RPMI8226 (cell line): ENCODE data around the gene ACADS.

Source experiments
- DNase-seq: peaks from one replicate; pipeline ENCODE4 v3.0.0-alpha.2; 2015

ACADS gene, protein sequence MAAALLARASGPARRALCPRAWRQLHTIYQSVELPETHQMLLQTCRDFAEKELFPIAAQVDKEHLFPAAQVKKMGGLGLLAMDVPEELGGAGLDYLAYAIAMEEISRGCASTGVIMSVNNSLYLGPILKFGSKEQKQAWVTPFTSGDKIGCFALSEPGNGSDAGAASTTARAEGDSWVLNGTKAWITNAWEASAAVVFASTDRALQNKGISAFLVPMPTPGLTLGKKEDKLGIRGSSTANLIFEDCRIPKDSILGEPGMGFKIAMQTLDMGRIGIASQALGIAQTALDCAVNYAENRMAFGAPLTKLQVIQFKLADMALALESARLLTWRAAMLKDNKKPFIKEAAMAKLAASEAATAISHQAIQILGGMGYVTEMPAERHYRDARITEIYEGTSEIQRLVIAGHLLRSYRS

DNA sequence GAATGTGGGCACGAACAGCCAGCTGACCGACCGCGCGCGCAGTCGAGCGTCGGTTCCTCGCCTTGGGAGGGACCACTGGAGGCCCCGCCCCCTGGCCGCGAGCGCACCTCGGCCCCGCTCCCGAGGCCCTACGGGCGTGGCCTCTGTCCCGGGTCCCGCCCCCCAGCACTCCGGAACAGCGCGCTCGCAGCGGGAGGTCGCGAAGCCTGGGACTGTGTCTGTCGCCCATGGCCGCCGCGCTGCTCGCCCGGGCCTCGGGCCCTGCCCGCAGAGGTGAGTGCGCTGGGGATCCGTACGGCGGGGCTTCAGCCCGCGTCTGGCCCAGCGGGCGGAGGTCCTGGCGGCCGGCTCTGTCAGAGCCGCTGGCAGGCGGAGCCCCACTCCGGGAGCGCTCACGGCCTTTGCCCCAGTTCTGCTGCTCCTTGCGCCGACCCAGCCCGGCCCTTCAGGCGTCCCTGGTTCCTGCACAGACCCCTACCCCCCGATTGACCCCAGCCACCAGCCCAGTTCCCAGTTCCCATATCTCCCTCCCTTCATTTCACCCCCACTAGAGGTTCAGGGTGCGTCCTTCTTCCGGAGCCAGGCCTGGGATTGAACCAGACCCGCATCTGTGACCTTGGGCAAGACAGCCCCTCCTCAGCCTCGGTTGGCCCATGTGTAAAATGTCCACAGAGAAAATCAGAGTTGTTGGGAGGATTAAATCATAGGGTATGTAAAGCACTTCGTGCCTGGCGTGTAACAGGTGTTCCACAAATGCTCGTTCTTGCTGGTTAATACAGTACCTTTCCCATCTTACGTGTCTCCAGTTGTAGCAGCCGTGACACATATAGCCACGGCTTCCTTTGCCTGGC, at the start of gene ACADS:
ACADS (plus strand) TSS at position 168 of the 851 bp plus-strand sequence; CDS start at position 228, 60 bp downstream.
- peak; percentile 71 for DNase-seq

DNA sequence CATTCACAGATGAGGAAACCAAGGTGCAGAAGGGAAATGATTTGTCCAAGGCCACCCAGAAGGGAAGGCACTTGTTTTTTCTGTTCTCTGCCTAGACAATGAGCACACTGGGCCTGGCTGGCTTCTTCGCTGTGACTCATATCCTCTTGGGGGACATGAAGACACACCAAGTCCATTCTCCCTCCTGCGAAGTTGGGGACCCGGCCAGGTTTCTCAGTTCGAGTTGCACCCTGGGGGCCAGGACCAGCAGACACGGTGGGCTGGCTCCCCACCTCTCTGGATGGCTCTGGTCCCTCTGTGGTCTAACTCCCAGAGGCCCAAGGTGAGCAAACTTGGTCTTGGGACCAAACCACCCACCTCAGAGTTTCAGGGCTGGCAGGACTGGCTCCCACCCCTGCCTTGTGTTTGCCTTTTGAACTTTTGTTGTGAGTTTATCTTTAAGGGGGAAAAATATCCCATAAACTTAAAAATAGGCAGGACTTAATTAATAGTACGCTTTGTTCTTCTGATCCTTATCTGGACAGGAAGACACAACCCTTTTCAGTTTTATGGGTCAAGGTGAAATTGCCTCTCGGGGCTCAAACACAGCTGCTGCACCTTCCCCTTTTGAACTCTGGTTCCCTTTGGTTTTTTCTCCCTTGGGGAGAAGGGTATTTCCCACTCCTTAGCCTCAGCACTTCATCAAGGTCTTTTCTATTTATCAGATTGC, 47.7 kb upstream of the ACADS start:
- no peak for DNase-seq

DNA sequence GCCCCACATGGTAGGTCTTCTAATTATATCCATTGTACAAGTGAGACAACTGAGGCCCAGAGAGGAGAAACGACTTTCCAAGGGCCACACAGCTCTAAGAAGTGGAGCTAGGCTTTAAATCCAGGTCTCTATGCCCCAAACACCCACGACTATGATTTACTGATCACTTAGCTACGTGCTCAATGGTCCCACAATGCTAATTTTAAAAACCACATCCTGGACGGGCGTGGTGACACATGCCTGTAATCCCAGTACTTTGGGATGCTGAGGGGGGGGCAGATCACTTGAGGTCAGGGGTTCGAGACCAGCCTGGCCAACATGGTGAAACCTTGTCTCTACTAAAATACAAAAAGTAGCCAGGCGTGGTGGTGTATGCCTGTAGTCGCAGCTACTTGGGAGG, 47.1 kb upstream of the ACADS start:
- no peak for DNase-seq

DNA sequence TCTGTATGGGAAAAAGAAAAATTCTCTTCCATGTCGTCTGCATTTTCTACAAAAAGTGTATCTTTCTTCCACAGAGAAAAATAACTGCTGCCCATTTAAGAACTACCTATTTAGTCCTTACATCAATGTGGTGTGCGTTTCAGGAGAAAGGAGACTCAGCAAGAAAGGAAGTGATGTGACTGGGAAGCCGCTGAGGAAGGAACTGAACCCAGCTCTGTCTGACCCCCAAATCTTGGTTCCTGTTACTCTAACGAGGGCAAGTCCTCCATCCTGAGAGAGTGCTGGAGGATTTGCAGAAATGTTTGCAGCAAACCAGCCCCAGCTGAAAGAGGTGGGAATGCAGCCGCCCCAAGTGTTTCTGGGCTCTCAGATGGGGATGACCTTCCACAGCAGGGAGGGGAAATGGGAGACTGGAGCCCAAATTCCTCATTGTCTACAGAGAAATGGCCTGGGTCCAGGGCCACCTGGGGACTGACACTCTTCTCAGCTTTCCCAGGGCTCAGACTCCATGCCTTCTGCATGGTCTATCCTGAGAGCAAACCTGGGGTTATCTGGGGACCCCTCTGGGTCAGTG, 45.4 kb upstream of the ACADS start:
- DNase-seq, result no peak

DNA sequence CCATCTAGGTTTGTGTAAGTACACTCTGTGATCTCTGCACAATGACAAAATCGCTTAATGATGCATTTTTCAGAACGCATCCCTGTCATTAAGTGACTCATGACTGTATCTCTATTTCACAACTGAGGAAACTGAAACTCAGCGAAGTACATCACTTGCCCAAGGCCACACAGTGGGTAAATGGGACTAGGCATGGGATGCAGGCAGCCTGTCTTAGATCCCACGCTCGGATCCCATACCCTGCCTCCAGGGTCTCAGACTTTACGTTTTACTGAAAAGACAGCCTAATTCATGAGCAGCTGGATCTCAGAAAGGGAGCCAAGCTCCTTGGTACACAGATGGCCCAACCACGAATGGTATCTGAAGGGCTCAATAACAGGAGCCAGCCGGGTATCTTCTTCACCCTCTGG, 41.1 kb upstream of the ACADS start:
- DNase-seq, result peak; percentile 62

DNA sequence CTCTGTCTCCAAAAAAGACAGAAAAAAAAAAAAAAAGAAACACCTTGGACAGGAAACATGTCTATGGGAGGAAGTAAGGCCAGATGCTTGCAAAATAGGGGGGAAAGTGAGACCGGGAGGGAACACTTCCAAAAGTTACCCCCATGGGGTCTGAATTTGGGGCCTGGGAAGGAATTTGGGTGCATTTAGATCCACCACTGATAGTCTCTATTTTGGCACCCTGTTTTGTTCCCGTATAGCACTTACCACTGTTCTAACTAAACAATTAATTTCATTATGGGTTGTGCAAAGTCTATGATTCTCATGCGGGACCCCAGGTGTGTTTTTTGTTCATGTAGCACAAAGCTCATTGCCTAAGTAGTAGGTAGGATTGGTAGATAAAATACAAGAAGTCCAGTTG, 40.1 kb upstream of the ACADS start:
- DNase-seq, result no peak

DNA sequence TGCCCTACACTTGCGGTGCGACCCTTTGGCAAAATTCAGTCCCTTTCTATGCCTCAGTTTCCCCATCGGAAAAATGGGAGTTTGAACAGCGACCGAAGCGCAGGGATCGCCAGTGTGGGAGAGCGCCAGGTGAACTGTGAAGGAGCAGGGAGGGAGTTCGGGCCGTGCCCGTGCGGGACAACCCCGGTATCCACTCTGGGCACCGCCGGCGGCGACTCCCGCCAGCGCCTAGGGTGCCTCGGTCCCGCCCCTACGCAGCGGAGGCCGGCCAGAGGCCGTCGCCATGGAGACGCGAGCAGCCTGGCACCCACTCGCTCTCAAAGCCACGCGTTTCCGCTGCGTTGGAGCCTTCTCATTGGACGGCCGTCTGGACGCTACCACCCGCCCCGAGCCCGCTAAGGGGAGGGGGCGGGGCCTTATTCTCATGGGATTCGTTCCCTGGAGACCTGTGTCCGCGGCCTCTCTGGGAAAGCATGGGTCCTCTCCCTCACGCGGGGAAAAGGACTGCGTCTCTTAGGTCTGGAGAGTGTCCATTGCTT, 39.4 kb upstream of the ACADS start:
- peak; percentile 100 for DNase-seq

DNA sequence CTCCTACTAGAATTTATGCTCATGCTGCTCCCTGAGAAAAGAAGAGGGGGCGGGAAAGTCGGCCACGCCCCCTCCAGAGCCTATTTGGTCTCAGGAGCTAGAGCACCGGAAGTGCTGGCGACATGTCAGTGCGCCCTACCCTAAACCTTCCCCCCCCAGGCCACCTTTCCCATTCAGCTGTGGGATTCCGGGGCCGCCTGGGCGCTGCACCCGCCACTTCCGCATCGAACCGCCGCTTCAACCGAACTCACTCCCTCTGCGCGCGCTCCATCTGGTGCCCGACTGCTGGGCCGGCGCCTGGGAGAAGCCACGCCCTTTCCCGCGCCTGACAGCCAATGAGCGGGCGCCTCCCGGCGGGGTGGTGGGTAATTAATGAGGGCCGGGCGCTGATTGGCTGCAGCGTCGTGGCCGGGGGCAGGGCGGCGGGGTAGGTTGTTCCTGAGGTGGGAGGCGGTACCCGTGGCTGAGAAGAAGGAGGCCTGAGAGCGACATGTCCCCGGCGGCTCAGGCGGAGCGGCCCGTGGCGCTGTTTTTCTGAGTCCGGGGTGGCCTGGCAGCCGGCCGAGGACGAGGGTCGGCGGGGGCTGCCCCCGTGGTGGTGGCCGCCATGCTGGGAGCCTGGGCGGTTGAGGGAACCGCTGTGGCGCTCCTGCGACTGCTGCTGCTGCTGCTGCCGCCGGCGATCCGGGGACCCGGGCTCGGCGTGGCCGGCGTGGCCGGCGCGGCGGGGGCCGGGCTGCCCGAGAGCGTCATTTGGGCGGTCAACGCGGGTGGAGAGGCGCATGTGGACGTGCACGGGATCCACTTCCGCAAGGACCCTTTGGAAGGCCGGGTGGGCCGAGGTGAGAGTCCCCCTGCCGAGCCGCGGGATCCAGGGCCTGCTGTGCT, 38.7 kb upstream of the ACADS start, which contains the start of gene MLEC:
MLEC (plus strand) TSS at position 460 of the 888 bp plus-strand sequence; CDS start at position 608, 148 bp downstream.
- DNase-seq, result peak; percentile 99

DNA sequence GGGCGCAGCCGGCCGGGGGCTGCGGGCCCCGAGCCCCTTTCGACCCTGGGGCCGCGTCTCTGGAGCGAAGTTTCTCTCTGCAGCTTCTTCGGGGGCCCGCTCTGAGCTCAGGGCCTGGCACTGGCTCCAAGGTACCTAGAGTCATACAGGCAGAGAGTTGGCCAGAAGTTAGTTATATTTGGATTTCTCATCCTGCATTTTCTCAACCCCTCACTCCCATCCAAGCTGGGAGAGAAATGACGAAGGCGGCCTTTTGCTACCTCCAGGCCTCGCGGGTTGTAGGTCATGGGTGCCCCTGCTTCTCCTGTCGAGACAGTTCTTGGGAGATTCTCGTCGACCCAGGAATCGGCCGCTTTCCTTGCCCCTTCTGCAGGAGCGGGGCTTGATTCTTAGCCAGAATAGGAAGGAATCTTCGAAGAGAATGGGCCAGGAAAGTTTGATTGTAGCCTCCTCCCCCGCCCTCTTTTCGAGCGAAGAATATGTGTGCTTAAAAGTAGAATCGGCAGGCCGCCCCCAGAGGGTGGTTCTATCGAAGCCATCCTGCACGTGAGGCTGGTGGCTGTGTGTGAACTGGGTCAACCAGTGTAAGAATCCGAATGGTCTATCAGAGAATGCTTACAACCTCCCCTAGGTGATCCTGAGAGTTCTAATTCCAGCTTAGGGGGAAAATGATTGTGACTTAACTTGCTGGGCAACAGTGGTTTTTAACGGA, 37.9 kb upstream of the ACADS start:
- peak; percentile 51 for DNase-seq

DNA sequence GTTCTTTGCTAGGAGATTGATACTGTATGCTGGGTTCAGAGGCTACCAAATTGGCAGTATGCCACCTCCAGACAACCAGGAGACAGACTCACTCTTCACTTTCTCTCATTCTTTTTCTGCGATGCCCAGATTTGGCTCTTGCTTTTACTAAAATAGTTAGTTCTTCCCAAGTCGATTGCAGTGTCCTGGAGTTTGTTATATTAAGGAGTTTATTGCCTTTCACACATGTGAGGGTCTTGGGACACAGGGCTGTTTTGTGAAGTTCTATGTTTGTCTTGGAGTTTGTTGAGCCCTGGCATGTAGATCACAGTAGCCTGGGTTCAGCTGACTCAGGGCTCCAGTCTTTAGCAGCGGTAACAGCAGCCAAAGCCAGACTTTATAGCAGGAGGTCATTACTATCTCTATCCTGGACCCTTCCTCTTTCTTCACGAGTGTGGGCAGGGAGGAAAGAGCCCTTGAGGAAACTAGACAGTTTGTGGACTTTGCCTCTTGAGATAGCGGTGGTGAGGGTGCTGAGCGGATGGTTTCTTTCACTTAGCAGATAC, 37.0 kb upstream of the ACADS start:
- peak; percentile 70 for DNase-seq

DNA sequence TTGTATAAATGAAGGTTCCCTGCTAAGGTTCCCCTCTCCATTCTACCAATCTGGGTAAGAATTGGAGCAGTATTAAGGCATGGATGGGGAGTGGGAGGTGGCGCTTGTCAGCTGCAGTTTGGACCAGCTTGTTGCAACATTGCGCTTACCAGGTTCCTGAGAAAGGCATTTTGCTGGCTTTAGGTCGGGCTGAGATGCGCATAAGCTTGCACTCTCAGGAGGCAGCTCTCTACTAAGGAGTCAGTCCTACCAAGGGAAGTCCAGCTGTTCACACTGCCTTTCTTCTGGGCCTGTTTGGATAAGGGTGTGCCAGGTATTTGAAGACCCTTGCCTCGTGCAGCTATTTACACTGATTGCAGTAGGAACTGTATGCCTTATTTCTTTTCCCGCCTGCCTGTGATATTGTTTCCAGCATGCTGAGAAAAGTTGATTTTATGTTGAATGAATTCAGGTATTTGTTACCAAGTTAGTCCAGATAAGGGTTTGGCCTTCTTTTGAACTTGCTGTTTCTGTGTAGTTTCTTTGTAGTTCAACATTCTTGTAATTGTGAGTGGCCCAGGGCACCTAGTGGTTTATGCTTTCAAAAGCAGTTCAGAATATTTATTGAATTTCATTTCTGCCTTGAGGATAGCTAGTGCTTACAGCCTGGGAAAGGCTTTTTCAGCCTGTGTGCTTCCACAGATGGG, 36.1 kb upstream of the ACADS start:
- no peak for DNase-seq

DNA sequence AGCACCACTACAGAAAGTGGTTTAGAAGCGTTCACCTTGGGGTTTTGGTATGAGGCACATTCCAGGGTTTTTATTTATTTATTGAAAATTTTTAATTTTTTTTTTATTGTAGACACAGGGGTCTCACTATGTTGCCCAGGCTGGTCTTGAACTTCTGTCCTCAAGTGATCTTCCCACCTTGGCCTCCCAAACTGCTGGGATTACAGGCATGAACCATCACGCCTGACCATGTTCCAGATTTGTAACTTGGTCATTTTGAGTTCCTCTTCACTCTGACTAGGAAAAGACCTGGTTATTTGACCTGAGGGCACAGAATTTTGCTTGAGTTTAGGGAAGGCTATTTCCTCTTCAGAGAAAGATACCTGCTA, 35.6 kb upstream of the ACADS start:
- no peak for DNase-seq

DNA sequence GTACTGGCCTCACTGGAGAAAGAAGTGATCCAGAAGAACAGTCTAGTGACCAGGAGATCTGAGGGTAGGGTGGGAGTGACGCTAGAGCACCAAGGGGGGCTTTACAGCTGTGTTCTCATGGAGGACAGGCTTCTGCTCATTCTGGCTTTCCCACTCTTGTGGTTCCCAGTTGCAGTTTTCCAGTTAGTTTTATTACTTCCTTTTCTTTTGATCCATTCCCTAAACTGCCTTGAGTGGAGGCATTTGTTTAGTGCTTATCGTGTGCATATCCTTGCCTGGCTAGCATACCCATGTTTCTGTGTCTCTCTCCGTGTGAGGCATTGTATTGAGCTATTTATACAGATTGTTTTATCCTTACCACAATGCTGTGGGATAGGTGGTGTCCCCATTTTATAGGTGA, 34.6 kb upstream of the ACADS start:
- no peak for DNase-seq

DNA sequence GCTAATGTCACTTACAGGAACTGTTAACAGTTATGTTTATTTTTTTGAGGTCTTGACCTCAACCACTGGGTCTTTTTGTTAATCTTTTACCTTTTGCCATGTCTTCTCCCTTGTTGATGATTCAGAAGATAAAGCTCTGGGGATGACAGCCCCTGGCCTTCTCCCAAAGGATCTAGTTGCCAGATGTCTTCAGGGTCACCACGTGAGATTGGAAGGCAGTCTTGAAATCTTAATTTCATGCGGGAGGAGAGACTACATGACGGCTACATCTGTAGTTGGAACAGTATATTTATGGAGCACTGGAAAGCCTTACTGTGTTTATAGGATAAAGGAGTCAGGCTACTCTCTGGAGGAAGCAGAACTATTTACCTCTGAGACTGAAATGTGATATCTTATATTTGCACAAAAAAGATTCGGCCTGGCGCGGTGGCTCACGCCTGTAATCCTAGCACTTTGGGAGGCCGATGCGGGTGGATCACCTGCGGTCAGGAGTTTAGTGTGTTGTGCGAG, 33.0 kb upstream of the ACADS start:
- no peak for DNase-seq

DNA sequence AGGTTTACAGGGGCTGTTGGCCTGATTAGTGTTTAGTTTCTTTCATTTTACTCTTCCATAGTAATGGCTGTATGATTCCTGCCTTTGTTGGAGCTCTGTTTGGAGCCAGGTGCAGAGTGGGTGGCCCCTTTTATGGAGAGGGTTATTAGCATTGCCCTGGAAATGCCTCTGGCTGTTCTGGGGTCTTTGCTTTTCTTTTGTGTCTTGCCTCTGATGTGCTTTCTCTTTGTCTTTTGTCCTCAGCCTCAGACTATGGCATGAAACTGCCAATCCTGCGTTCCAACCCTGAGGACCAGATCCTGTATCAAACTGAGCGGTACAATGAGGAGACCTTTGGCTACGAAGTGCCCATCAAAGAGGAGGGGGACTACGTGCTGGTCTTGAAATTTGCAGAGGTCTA, 31.8 kb upstream of the ACADS start:
- no peak for DNase-seq

DNA sequence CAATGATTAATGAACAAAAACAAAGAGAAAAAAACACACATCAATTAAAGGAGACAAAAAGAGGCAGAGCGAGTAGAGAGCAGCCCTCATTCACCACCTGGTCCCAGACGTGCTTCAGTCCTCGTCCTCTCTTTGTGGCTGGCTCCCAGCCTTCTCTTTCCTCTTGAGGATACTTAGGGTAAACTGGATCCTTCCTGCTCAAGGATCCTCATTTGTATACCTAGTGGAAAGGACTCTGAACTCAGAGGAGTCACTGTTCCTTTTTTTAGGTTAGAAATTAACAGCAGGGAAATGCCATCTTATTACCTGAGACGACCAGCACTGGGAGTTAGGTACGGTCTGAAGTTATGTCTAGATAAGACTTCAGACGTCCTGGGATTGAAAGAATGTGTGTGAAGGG, 29.0 kb upstream of the ACADS start:
- no peak for DNase-seq

DNA sequence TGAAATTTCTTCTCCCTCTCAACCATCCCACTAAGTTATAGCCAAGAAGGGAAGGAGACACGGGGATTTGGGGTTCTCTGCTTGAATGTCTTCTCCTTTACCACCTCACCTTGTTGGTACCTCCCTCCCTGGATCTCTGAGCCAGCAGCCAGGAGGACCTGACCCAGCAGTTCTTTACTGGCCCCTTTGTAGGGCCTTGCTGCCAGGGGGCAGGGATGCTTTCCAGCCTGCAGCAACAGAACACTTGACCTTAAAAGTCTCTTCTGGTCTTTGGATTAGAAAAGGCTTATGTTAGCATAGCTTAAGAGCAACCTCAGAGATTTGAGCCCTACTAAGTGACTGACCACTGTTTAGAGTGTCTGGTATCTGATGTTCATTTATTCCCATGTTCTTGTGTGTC, 28.3 kb upstream of the ACADS start:
- DNase-seq, result no peak

DNA sequence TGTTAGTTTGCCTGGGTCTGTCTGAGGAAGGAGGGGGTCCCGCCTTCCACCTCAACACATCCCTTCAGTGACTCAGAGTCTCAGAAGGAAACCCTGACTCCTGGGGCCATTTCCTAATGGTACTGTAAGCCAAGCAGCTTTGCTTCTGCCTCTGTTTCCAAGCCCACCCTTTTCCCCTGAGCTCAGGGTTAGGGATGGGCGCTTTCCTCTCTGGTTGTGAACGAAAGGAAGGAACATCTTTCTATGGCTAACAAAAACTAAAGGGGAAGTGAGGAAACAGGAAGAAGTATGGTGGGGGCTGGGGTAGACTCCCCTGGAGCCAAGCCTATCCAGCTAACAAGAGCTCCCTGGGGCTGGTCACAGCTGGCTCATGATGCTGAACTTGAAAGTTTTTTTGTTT, 27.0 kb upstream of the ACADS start:
- DNase-seq, result no peak

DNA sequence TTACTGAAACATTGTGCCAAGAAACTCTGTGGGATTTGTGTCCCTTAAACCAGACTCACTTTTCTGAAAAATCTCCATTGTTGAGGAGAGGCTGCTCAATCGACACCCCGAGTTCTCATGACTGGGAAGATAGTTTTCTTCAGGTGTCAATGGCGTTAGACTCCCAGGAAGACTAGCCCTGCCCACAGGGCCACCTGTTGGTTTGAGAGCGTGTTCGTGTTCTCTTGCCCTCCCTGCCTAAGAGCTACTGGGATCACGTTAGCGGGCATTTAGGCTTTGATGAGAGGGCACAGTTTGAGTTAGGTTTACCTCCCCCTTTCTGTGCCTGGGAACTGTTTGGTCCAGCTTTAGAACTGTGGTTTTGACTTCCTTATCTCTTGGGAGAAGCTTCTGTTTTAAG, 26.1 kb upstream of the ACADS start:
- DNase-seq, result no peak

DNA sequence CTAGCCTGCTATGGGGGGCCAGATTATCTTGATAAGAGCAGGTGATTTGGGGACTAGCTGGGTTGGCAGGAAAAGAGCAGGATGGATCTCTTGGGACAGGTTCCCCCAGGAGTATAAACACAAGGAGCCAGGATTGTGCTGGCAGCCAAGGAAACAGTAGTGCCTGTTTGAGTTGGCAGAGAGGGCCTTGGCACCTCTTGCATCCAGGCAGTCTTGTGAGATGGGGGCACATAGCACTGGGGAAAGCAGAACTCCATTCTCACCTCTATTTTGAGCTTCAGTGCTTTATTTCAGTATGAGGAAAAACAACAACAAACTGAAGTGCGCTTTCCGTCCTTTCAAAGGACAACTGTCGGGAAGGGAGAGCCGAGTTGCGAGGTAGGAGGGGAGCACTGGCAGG, 24.7 kb upstream of the ACADS start:
- no peak for DNase-seq
